SK-N-SH treated with all-trans-retinoic acid at 6 μM for 48 hours (cell line): ENCODE data around the gene CFAP65.
A peak's percentile ranks its signal among the peaks of the same experiment; 100 is the strongest.

Source experiments
- ATAC-seq: fragments of 200-7000 bp; cut with Tn5 transposase; 3 replicates; pipeline ENCODE4 v1.9.1; 2020; ENCODE audit warnings: mild to moderate bottlenecking, moderate library complexity
- BACH2 ChIP-seq: fragments of 250-450 bp; sonication (Bioruptor Pico); IDR thresholded peaks from 2 replicates; pipeline ENCODE4 v1.9.0; 2021; ENCODE audit warnings: mild to moderate bottlenecking, borderline replicate concordance
- CREB5 ChIP-seq: fragments of 250-450 bp; sonication (Bioruptor Pico); IDR thresholded peaks from 2 replicates; pipeline ENCODE4 v1.5.1; 2020; ENCODE audit warnings: low read depth, mild to moderate bottlenecking, moderate library complexity
- CSDC2 ChIP-seq: fragments of 250-450 bp; sonication (Bioruptor Pico); IDR thresholded peaks from 2 replicates; pipeline ENCODE4 v1.5.0; 2020; ENCODE audit warnings: mild to moderate bottlenecking, moderate library complexity
- ESRRG ChIP-seq: fragments of 250-450 bp; sonication (Bioruptor Pico); IDR thresholded peaks from 2 replicates; pipeline ENCODE4 v1.6.1; 2021; ENCODE audit warnings: mild to moderate bottlenecking
- GLIS3 ChIP-seq: fragments of 250-450 bp; sonication (Bioruptor Pico); IDR thresholded peaks from 2 replicates; pipeline ENCODE4 v1.5.0; 2020; ENCODE audit warnings: mild to moderate bottlenecking, moderate library complexity
- ISL1 ChIP-seq: fragments of 250-450 bp; sonication (Bioruptor Pico); IDR thresholded peaks from 2 replicates; pipeline ENCODE4 v2.1.2; 2022; ENCODE audit warnings: mild to moderate bottlenecking, moderate library complexity
- OSR1 ChIP-seq: fragments of 250-450 bp; sonication (Bioruptor Pico); IDR thresholded peaks from 2 replicates; pipeline ENCODE4 v1.8.0; 2022; ENCODE audit warnings: moderate library complexity, mild to moderate bottlenecking, inconsistent platforms
- PPARA ChIP-seq: fragments of 250-450 bp; sonication (Bioruptor Pico); IDR thresholded peaks from 2 replicates; pipeline ENCODE4 v1.5.0; 2020; ENCODE audit warnings: mild to moderate bottlenecking, borderline replicate concordance
- SNAI2 ChIP-seq: fragments of 250-450 bp; sonication (Bioruptor Pico); IDR thresholded peaks from 2 replicates; pipeline ENCODE4 v1.5.0; 2020; ENCODE audit warnings: mild to moderate bottlenecking, moderate library complexity
- TCF4 ChIP-seq: fragments of 250-450 bp; sonication (Bioruptor Pico); IDR thresholded peaks from 2 replicates; pipeline ENCODE4 v1.8.0; 2021; ENCODE audit warnings: mild to moderate bottlenecking, moderate library complexity, borderline replicate concordance
- TOX ChIP-seq: fragments of 250-450 bp; sonication (Bioruptor Pico); IDR thresholded peaks from 2 replicates; pipeline ENCODE4 v1.8.0; 2021; ENCODE audit warnings: mild to moderate bottlenecking, moderate library complexity, borderline replicate concordance
- TSHZ2 ChIP-seq: fragments of 250-450 bp; sonication (Bioruptor Pico); IDR thresholded peaks from 2 replicates; pipeline ENCODE4 v1.5.0; 2020; ENCODE audit warnings: mild to moderate bottlenecking, moderate library complexity
- ZC3H10 ChIP-seq: fragments of 250-450 bp; sonication (Bioruptor Pico); IDR thresholded peaks from 2 replicates; pipeline ENCODE4 v1.5.1; 2021; ENCODE audit warnings: mild to moderate bottlenecking, moderate library complexity
- ZFP3 ChIP-seq: fragments of 250-450 bp; sonication (Bioruptor Pico); IDR thresholded peaks from 2 replicates; pipeline ENCODE4 v1.5.0; 2020; ENCODE audit warnings: mild to moderate bottlenecking, moderate library complexity
- ZFP30 ChIP-seq: fragments of 450-650 bp; formaldehyde crosslinking; IDR thresholded peaks from 2 replicates; pipeline ENCODE4 v1.5.0; 2022; ENCODE audit warnings: mild to moderate bottlenecking, moderate library complexity
- ZNF565 ChIP-seq: fragments of 450-650 bp; formaldehyde crosslinking; conservative IDR thresholded peaks from 2 replicates; pipeline ENCODE4 v1.5.0; 2020; ENCODE audit warnings: low read depth, mild to moderate bottlenecking, moderate library complexity
- ZNF70 ChIP-seq: fragments of 450-650 bp; formaldehyde crosslinking; IDR thresholded peaks from 2 replicates; pipeline ENCODE4 v1.5.0; 2020; ENCODE audit warnings: mild to moderate bottlenecking, moderate library complexity
- ZNF8 ChIP-seq: fragments of 450-650 bp; formaldehyde crosslinking; IDR thresholded peaks from 2 replicates; pipeline ENCODE4 v1.5.0; 2020; ENCODE audit warnings: mild to moderate bottlenecking, moderate library complexity
- TF ChIP-seq, protein P1 (sequence below): fragments of 250-450 bp; sonication (Bioruptor Pico); IDR thresholded peaks from 2 replicates; pipeline ENCODE4 v1.8.0; 2020; ENCODE audit warnings: mild to moderate bottlenecking, moderate library complexity, borderline replicate concordance

Gene CFAP65

GRCh38 chr2:218995972-218996711 lies 45.2 kb downstream of the CFAP65 start:
- ATAC-seq, result peak; percentile 89
- TF ChIP-seq TOX (CRISPR knock-in tag), result no peak
- TF ChIP-seq, protein P1, sequence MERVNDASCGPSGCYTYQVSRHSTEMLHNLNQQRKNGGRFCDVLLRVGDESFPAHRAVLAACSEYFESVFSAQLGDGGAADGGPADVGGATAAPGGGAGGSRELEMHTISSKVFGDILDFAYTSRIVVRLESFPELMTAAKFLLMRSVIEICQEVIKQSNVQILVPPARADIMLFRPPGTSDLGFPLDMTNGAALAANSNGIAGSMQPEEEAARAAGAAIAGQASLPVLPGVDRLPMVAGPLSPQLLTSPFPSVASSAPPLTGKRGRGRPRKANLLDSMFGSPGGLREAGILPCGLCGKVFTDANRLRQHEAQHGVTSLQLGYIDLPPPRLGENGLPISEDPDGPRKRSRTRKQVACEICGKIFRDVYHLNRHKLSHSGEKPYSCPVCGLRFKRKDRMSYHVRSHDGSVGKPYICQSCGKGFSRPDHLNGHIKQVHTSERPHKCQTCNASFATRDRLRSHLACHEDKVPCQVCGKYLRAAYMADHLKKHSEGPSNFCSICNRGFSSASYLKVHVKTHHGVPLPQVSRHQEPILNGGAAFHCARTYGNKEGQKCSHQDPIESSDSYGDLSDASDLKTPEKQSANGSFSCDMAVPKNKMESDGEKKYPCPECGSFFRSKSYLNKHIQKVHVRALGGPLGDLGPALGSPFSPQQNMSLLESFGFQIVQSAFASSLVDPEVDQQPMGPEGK (CRISPR knock-in tag), result no peak; the same call in 1 of the 2 replicates
- TF ChIP-seq ZNF8 (CRISPR knock-in tag), result no peak
- no peak for TF ChIP-seq GLIS3 (CRISPR knock-in tag)
- TF ChIP-seq ZFP3 (CRISPR knock-in tag), result no peak
- TF ChIP-seq CREB5, result no peak
- peak; percentile 76 for TF ChIP-seq TSHZ2 (CRISPR knock-in tag)
- TF ChIP-seq ESRRG, result no peak
- no peak for TF ChIP-seq TCF4 (CRISPR knock-in tag)
- TF ChIP-seq ZFP30 (CRISPR knock-in tag), result 0 out of 2 replicates have a peak, but pooled peaks have one; percentile 4
- no peak for TF ChIP-seq ISL1 (CRISPR knock-in tag)

DNA sequence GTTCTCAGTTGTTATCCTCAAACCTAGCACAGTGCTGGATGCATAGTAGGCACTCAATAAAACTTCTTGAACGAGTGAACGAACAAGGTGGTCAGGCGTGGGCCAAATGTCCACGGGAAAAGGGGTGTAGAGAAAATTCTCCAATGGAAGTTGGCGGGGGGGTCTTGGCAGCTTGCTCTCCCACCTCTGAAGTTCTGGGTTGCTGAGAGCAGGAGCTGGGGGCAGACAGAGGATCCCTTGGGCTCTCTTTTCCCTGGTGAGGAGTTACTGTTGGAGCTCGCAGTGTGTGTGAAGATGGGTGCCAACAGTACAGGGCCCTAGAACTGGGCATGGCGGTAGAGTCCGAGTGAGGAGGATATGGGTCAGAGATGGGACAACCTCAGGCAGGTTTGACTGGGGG lies 45.8 kb downstream of the CFAP65 start:
- TF ChIP-seq ISL1 (CRISPR knock-in tag) (no peak), OSR1 (CRISPR knock-in tag) (no peak), ZNF565 (CRISPR knock-in tag) (no peak), PPARA (no peak), GLIS3 (CRISPR knock-in tag) (no peak), CSDC2 (CRISPR knock-in tag) (no peak)
- no peak for ATAC-seq

GRCh38 chr2:218993345-218994315 lies 47.7 kb downstream of the CFAP65 start, which contains the start of gene CRYBA2:
CRYBA2 (minus strand) TSS chr2:218993422; CDS start chr2:218993176, 246 bp downstream.
- ATAC-seq, result no peak
- no peak for TF ChIP-seq SNAI2
- TF ChIP-seq CREB5, result no peak
- no peak for TF ChIP-seq ZC3H10
- no peak for TF ChIP-seq GLIS3 (CRISPR knock-in tag)
- no peak for TF ChIP-seq ESRRG
- TF ChIP-seq OSR1 (CRISPR knock-in tag), result no peak
- TF ChIP-seq ZNF70 (CRISPR knock-in tag), result no peak
- no peak for TF ChIP-seq ZNF8 (CRISPR knock-in tag)
- no peak for TF ChIP-seq ZFP3 (CRISPR knock-in tag)
- TF ChIP-seq PPARA, result no peak
- TF ChIP-seq BACH2 (CRISPR knock-in tag), result no peak
- TF ChIP-seq ZNF565 (CRISPR knock-in tag), result no peak
